Activated CD8-positive, alpha-beta memory T cell treated with anti-CD3 and anti-CD28 coated beads, Interleukin-2, amount 50 U/mL, for 24 hours (primary cell): ENCODE data around the gene ZNF783.
"Not testable (repeated sequence)": the region's sequence is repeated elsewhere in the genome, so short reads cannot be mapped to it uniquely, and the experiment has no call there.

Experiments used
- DNase-seq: peaks from one replicate; pipeline ENCODE4 v3.0.0-alpha.2; 2020; ENCODE audit errors: extremely low read depth

The ZNF783 gene

DNA sequence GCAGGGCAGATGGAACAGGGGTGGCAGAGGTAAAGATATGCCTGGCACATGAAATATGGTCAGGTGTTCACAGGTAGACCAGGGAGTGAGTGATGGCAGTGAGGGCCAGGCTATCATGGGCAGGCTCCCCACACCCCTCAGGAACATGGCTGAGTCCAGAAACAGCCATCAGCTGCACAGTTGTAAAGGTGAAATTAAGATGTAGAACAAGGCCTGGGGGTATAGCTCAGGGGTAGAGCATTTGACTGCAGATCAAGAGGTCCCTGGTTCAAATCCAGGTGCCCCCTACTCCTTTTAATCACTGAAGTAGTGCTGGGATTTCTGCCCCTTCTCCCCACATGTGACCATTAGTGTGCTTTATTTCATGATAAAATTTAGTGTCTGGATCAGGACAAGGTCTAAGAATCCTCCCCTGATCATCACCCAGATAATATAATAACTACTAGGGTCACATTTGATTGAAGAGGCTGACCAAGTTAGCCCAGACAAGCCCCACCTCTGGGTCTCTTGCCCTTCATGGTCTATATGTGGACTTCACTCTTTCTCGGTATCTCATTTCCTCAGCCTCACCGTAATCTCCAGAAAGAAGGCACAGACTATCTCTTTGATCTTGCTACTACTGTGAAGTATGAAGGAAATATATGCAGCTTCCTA is 69.0 kb downstream of the ZNF783 start:
- DNase-seq, result no peak

DNA sequence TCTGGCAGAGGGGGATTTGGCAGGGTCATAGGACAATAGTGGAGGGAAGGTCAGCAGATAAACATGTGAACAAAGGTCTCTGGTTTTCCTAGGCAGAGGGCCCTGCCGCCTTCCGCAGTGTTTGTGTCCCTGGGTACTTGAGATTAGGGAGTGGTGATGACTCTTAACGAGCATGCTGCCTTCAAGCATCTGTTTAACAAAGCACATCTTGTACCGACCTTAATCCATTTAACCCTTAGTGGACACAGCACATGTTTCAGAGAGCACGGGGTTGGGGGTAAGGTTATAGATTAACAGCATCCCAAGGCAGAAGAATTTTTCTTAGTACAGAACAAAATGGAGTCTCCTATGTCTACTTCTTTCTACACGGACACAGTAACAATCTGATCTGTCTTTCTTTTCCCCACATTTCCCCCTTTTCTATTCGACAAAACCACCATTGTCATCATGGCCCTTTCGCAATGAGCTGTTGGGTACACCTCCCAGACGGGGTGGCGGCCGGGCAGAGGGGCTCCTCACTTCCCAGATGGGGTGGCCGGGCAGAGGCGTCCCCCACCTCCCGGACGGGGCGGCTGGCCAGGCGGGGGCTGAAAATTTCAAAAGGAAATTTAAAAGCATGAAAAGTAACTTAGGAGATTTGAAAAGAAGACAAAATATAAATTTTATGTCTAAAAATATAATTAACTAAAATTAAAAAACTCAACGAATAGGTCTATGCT is 70.8 kb downstream of the ZNF783 start:
- DNase-seq, result not testable (repeated sequence)

GRCh38 chr7:149333321-149333717 is 71.3 kb downstream of the ZNF783 start:
- DNase-seq, result no peak

- no peak for DNase-seq
These were observed 72.2 kb downstream of the ZNF783 start for GRCh38 chr7:149334219-149334618.
